OCI-LY3 (cell line): ENCODE data around the gene ABCC8.

Experiments used
- H2AFZ ChIP-seq: fragments of 200-600, 300-600 bp; shearing (Covaris generic); 2 replicates; pipeline ENCODE4 v1.6.0; 2014; ENCODE audit warnings: antibody characterized with exemption, low read depth, low read length
- H3K27ac ChIP-seq: fragments of 200-600, 300-600 bp; sonication (generic); 2 replicates; pipeline ENCODE4 v1.5.1; 2014; ENCODE audit warnings: mild to moderate bottlenecking, low read length, moderate library complexity, mixed read lengths
- H3K27me3 ChIP-seq: fragments of 200-600, 300-600 bp; sonication (generic); 2 replicates; pipeline ENCODE4 v1.6.1; 2014; ENCODE audit warnings: low read depth, low read length, mixed read lengths
- H3K36me3 ChIP-seq: fragments of 200-600, 300-600 bp; sonication (generic); replicated peaks from 2 replicates; pipeline ENCODE3; 2014; ENCODE audit warnings: low read depth, low read length, mixed read lengths
- H3K4me1 ChIP-seq: fragments of 300-600, 200-600 bp; sonication (generic); 2 replicates; pipeline ENCODE4 v1.6.1; 2014; ENCODE audit warnings: low read length, mixed read lengths
- H3K4me2 ChIP-seq: fragments of 200-600, 300-600 bp; sonication (generic); 2 replicates; pipeline ENCODE4 v1.6.1; 2014; ENCODE audit warnings: low read length, mixed read lengths
- H3K4me3 ChIP-seq: fragments of 300-600, 200-600 bp; sonication (generic); 2 replicates; pipeline ENCODE4 v1.5.1; 2014; ENCODE audit warnings: antibody characterized with exemption, mild to moderate bottlenecking, low read length, moderate library complexity
- H3K79me2 ChIP-seq: fragments of 300-600, 200-600 bp; shearing (Covaris generic); 2 replicates; pipeline ENCODE4 v1.6.1; 2014; ENCODE audit warnings: mild to moderate bottlenecking, low read length, mixed read lengths
- H3K9ac ChIP-seq: fragments of 300-600, 200-600 bp; shearing (Covaris generic); 2 replicates; pipeline ENCODE4 v1.6.0; 2014; ENCODE audit warnings: mild to moderate bottlenecking, low read length, moderate library complexity
- H3K9me3 ChIP-seq: fragments of 200-600, 300-600 bp; shearing (Covaris generic); 2 replicates; pipeline ENCODE4 v1.6.1; 2014; ENCODE audit warnings: low read length, mixed read lengths; ENCODE audit not compliant: insufficient read depth
- H4K20me1 ChIP-seq: fragments of 200-600, 300-600 bp; sonication (generic); 2 replicates; pipeline ENCODE4 v1.6.1; 2016; ENCODE audit warnings: low read length, mixed read lengths; ENCODE audit not compliant: insufficient read depth
- EZH2phosphoT487 ChIP-seq: fragments of 200-600 bp; shearing (Covaris generic); IDR thresholded peaks from 2 replicates; pipeline ENCODE4 v1.6.1; 2018; ENCODE audit warnings: antibody characterized with exemption, mixed run types, low read depth
- TF ChIP-seq, protein P1 (sequence below): fragments of 200-600, 300-600 bp; sonication (generic); IDR thresholded peaks from 2 replicates; pipeline ENCODE4 v1.5.1; 2014; ENCODE audit warnings: antibody characterized with exemption, low read length, low read depth

ABCC8 gene

DNA sequence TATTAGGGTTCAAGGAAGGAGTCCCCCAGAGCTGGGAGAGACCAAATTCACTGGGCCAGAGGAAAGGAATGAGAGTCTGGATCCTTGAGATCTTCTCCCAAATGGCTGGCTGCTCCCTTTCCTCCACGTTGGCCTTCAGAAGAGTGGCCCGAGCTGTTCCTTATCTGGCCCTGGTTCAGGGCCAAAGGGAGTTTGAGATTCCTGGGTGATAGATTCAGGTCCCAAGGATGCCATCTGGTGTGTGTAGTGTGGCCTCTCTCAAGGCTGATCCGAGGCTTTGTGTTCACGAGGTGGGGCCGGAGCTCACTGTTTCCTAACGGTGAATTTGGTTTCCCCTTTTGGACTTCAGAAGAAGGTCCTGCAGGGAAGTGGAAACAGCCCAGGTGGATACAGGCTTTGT is 17.4 kb upstream of the ABCC8 start:
- Histone ChIP-seq H3K79me2 (no peaks in the 10 kb centered on the region), H3K4me3 (no peak overlapping the region), H3K4me1 (no peaks in the 10 kb centered on the region), H3K36me3 (no peaks in the 10 kb centered on the region), H3K27ac (no peak overlapping the region), H3K9me3 (no peaks in the 10 kb centered on the region), H3K9ac (no peak overlapping the region), H4K20me1 (no peaks in the 10 kb centered on the region), H2AFZ (no peak overlapping the region), H3K27me3 (peaks cover 33% of the 10 kb centered on the region), H3K4me2 (no peak overlapping the region)
- TF ChIP-seq, protein P1, sequence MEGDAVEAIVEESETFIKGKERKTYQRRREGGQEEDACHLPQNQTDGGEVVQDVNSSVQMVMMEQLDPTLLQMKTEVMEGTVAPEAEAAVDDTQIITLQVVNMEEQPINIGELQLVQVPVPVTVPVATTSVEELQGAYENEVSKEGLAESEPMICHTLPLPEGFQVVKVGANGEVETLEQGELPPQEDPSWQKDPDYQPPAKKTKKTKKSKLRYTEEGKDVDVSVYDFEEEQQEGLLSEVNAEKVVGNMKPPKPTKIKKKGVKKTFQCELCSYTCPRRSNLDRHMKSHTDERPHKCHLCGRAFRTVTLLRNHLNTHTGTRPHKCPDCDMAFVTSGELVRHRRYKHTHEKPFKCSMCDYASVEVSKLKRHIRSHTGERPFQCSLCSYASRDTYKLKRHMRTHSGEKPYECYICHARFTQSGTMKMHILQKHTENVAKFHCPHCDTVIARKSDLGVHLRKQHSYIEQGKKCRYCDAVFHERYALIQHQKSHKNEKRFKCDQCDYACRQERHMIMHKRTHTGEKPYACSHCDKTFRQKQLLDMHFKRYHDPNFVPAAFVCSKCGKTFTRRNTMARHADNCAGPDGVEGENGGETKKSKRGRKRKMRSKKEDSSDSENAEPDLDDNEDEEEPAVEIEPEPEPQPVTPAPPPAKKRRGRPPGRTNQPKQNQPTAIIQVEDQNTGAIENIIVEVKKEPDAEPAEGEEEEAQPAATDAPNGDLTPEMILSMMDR = no peak
- no peak for TF ChIP-seq EZH2phosphoT487

DNA sequence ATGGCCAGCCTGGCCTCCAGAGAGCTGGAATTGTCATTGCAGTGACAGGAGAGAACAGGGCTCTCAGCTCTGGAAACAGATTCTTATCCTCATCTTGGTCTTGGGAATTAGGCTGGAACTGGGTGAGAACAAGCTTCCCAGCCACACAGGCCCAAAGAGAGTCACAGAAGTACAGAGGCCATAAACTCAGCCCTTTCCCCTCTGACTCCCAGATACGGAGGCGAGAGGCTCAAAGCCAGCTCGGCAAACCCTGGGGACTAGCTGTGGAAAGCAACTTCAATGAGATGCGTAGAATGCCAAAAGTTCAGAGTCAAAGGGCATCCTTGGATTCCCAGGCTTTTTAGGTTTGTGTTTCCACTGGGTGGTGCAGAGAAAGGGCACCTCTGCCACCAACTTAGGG is 14.3 kb upstream of the ABCC8 start:
- TF ChIP-seq, protein P1 = no peak
- TF ChIP-seq EZH2phosphoT487 = no peak
- no peaks in the 10 kb centered on the region for H4K20me1 ChIP-seq
- no peaks in the 10 kb centered on the region for H3K9me3 ChIP-seq
- no peak overlapping the region for H3K4me3 ChIP-seq
- peaks cover 15% of the 10 kb centered on the region for H3K27me3 ChIP-seq
- no peak overlapping the region for H2AFZ ChIP-seq
- H3K9ac ChIP-seq = no peak overlapping the region
- no peaks in the 10 kb centered on the region for H3K4me1 ChIP-seq
- H3K36me3 ChIP-seq = no peaks in the 10 kb centered on the region
- H3K4me2 ChIP-seq = no peak overlapping the region
- H3K27ac ChIP-seq = no peak overlapping the region
- no peaks in the 10 kb centered on the region for H3K79me2 ChIP-seq

DNA sequence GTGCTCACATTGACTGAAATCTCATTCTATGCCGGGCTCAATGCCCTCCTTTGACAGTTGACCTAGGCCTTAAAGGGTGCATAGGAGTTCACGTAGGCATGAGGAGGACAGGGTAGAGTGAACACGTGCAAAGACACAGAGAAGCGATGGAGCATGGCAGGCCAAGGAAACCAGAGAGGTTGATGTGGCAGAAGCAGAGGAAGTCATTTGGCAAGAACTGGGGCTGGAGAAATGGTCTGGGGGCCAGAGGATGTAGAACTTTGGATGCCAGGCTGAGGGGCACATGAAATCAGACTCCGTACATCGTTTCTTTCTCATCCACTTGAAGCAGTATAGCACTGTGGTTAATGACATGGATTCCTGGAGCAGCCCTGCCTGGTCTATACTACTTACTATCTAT is 13.6 kb upstream of the ABCC8 start:
- Histone ChIP-seq H3K4me2 (no peak overlapping the region), H3K9ac (no peak overlapping the region), H3K27me3 (peaks cover 14% of the 10 kb centered on the region; the same call in 1 of the 2 replicates), H3K27ac (no peak overlapping the region), H3K79me2 (no peaks in the 10 kb centered on the region), H3K36me3 (no peaks in the 10 kb centered on the region), H3K9me3 (no peaks in the 10 kb centered on the region), H3K4me3 (no peak overlapping the region), H2AFZ (no peak overlapping the region), H4K20me1 (no peaks in the 10 kb centered on the region), H3K4me1 (no peaks in the 10 kb centered on the region)
- TF ChIP-seq, protein P1 = no peak
- TF ChIP-seq EZH2phosphoT487 = no peak

DNA sequence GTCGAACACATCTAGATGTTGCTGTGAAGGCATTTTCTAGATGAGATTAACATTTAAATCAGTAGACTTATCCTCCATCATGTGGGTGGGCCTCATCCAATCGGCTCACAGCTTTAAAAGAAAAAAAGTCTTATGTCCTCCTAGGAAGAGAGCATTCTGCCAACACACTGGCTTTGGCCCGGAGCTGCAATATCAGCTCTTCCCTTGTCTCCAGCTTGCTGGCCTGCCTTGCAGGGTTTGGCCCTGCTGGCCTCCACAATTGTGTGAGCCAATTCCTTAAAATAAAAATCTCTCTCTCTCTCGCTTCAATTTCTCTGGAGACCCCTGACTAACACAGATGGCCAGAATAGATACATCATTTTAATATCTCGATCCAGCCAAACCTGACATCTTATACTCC is 13.1 kb upstream of the ABCC8 start:
- no peak overlapping the region for H3K9ac ChIP-seq
- H3K36me3 ChIP-seq = no peaks in the 10 kb centered on the region
- H2AFZ ChIP-seq = no peak overlapping the region
- no peaks in the 10 kb centered on the region for H3K4me1 ChIP-seq
- no peak overlapping the region for H3K4me2 ChIP-seq
- H3K79me2 ChIP-seq = no peaks in the 10 kb centered on the region
- TF ChIP-seq EZH2phosphoT487 = no peak
- peaks cover 14% of the 10 kb centered on the region; the same call in 1 of the 2 replicates for H3K27me3 ChIP-seq
- no peak overlapping the region for H3K4me3 ChIP-seq
- H4K20me1 ChIP-seq = no peaks in the 10 kb centered on the region
- H3K27ac ChIP-seq = no peak overlapping the region
- H3K9me3 ChIP-seq = no peaks in the 10 kb centered on the region

DNA sequence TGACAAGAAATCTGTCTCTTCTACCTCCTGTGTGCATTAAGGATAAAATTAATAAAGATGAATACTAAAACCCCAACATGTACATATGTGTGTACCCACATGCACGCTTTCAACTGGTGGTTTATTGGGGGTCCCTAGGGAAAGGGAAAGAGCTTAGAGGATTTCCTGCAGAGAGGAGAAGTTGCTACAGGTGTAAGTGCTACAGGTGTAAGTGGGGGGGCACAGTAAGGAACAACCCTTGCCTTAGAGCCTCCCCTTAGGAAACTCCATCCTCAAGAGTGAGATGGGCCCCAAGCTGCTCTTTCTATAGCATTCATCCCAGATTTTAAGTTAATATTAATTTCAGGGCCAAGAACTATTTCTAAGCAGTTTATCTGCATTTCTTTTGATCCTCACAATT is 11.9 kb upstream of the ABCC8 start:
- Histone ChIP-seq H3K79me2 (no peaks in the 10 kb centered on the region), H3K4me3 (no peak overlapping the region), H3K27me3 (peaks cover 14% of the 10 kb centered on the region; the same call in 1 of the 2 replicates), H3K9ac (no peak overlapping the region), H4K20me1 (no peaks in the 10 kb centered on the region), H3K27ac (no peak overlapping the region), H3K4me1 (no peaks in the 10 kb centered on the region), H3K36me3 (no peaks in the 10 kb centered on the region), H2AFZ (no peak overlapping the region), H3K9me3 (no peaks in the 10 kb centered on the region), H3K4me2 (no peak overlapping the region)
- TF ChIP-seq, protein P1 = no peak
- no peak for TF ChIP-seq EZH2phosphoT487
